Fibroblast of skin of scalp (primary cell): Measurements from ENCODE around the gene SHMT1.
A peak's percentile ranks its signal among the peaks of the same experiment; 100 is the strongest.
"Not testable (repeated sequence)": the region's sequence is repeated elsewhere in the genome, so short reads cannot be mapped to it uniquely, and the experiment has no call there.

ENCODE experiments used
- DNase-seq: peaks from one replicate; pipeline ENCODE4 v3.0.0-alpha.2; 2013

The SHMT1 gene

DNA sequence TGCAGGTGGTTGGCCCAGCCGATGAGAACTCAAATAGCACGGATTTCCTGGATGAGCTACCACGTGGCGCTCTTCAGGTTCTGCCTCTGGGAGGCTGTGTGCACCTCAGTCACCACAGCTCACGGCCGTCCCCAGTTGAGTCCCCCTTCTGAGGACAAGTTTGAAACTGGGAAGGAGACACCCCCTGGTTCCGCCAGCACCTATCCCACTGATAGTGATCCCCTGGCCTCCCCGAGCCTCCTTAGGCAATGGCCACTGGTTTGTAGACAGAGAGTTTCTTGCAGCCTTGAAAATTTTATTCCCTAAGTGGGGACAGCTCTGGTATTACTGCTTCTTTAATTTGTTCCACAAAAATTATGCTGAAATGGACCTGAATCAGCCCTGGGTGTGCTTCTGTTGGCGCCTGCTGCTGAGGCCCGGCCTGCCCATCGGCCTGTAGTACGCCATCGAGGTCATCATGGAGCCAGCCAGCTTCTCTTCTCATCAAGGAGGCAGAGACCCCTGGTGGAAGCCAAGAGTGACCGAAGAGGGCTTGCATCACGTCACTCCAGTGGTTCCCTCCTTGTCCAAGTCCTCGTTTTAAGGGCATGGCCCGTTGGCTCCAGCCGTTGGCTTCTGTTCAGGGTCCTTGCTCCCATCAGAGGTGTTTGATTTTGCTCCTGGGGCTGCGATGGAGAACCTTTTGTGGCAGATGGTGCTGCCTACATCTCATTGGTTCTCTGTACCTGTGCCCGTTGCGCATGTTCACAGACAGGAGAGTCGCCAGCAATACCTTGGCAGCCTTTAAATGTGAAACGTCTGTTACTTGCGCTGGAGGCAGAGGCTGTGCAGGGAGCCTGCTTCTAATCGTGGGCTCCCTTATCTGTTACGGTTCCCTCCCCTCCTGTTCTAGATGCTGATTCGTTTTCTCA, 39.0 kb downstream of the SHMT1 start:
- DNase-seq, result no peak

DNA sequence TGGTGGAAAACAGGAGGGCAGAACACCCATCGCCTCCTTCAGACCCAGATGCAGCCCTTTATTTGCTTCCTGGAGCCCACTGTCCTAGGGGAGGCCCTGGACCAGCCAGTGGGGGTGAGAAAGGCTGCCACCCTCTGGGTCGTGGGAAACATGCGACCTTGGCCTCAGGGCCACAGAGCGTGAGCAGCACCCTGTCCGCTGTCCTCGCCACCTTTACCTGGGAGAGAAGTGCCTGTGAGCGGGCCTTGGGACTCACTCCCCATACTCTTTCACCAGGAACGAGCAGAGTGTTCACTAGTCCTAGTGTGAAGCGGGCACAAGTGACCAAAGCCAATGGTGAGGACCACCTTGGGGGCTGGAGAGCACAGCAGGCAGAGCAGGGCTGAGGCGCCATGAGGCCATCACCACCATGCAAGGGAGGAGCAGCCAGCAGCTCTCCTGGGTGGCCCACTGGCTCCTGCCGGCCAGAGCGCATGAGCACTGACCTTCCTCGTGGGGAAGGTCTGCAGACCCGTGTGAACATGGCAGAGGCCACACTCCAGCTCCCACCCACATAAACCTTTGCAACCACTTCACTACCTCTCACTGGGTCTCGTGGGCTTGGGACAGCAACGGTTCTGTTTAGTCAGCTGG, 39.7 kb downstream of the SHMT1 start:
- DNase-seq, result no peak

DNA sequence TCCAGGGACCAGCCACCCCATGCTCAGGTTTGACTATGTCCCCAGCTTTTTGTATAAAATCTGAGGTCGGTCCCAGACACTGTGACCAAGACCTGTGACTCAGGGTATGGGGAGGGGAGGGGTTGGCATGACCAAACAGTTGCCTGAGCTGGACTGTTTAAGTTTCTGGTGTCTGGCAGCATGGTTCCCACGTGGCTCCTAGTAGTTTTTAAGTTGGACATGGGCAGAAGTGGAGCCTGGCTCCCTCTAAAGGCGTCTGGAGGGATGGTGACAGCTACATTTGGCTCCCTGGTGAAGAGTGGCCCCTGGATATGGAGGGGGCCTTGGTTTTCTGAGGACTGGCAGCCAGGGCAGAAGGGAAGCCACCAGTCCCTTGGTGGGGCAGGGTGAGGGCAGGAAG, 40.3 kb downstream of the SHMT1 start:
- no peak for DNase-seq

DNA sequence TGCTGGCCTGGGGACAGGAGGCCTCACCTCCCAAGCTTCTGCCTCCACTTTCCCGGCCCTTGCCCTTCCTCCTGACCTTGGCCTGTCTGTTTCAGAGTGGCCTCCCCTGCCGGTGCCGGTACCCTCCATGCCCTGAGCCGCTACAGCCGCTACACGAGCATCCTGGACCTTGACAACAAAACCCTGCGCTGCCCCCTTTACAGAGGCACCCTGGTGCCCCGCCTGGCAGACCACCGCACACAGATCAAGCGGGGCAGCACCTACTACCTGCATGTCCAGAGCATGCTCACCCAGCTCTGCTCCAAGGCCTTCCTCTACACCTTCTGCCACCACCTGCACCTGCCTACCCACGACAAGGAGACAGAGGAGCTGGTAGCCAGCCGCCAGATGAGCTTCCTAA, 40.8 kb downstream of the SHMT1 start:
- DNase-seq, result no peak

DNA sequence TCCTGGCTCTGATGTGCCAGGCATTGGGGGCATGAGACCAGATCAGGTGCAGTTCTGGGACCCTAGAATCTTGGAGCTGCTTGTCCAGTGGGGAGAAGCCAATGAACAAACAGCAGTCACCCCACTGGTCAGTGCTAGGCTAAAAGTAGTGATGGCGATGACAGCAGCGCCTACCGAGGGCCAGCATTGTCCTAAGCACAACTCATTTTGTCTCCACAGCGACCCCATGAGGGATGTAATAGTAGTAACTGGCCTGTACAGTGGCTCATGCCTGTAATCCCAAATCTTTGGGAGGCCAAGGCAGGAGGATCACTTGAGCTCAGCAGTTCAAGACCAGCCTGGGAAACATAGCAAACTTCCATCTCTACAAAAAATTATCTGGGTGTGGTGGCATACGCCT, 42.0 kb downstream of the SHMT1 start:
- DNase-seq, result peak; percentile 22

DNA sequence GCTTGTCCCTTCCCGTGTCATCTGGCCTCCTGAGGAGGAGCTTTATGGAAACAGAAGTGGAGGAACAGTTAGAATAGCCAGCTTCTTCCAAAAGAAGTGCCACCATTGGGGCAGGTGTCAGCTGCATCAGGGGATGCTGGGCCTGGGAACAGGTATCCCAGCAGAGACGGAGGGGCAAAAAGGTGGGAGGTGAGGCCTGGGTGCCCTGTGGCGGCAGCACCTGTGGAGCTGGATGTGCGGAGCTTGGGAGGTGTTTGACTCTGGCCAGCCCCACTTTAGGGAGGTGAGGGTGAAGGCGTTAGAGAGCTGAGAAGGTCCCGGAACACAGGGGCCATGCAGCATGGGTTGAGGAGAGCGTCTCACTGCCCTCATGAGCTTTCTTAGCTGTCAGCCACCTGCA, 43.0 kb downstream of the SHMT1 start:
- no peak for DNase-seq

DNA sequence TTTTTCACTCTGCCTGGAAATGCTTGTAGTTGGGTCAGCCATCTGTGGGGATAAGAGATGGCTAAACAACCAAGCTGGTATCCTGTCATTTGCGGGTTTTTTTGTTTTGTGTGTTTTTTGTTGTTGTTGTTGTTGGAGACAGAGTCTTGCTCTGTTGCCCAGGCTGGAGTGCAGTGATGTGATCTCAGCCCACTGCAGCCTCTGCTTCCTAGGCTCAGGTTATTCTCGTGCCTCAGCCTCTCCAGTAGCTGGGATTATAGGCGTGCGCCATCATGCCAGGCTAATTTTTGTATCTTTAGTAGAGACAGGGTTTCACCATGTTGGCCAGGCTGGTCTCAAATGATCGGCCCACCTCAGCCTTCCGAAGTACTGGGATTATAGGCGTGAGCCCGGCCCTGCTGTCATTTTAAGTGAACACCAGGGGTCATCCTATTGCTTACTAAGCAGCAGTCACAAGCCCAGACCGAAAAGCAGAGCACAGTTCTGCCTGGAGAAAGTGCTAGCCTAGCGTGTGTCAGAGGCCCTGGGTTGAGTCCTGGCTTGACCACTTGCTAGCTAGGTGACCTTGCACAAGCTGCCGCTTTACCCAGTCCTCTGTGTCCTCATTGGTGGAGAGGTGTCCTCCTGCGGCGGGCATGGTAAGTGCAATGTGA, 43.6 kb downstream of the SHMT1 start:
- peak; percentile 59 for DNase-seq

DNA sequence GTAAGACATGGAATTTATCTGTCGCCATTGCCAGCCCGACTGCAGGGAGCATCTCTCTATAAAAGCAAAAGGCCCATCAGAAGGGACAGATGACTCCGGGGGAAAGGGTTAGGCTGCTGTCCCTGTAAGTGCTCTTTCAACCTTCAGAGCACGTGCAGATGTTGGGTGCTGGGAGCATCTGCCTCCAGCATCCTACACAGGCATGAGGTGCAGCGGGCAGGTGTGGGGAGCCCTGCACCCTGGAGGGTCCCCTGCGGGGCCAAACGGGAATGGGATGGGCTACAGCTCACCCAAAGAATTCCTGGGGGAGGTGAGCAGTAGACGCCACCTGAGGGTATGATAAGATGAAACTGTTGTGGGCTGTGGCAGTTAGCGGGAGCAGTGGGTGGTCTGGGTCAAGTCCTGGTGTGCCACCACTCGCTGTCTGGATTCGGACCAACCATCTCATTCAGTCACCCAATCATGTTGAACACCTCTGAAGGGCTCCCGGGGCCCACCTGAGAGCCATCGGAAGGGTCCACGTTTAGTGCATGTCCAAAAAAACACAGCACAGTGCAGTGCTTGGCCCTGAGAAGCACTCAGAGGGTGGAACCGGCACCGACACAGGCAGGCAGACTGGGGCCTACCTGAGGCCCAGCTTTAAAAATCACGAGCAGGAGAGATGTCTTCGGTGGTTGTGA, 44.4 kb downstream of the SHMT1 start:
- DNase-seq, result no peak

DNA sequence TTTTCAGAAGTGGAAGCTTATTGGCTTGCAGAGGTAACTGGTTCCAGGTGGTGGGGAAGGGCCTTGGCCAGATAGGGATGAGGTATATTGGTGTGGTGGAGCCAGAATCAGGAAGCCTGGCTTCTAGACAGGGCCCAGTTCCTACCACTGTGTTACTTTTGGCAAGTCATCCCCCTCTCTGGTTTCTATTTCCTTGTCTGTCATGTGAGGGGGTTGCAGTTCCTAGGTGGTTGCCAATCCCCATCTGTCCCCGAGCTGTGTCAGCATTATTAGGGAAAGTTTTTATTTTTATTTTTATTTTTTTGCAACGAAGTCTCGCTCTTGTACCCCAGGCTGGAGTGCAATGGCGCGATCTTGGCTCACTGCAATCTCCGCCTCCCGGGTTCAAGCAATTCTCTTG, 45.2 kb downstream of the SHMT1 start:
- DNase-seq, result no peak

DNA sequence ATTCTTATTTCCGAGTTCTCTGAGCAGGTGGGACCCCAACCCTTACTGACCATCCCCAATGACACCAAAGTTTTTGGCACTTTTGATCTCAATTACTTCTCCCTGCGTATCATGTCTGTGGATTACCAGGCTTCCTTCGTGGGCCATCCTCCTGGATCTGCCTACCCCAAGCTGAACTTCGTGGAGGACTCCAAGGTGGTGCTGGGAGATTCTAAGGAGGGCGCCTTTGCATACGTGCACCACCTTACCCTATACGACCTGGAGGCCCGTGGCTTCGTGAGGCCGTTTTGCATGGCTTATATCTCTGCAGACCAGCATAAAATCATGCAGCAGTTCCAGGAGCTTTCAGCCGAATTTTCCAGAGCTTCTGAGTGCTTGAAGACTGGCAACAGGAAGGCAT, 47.4 kb downstream of the SHMT1 start:
- DNase-seq, result no peak

DNA sequence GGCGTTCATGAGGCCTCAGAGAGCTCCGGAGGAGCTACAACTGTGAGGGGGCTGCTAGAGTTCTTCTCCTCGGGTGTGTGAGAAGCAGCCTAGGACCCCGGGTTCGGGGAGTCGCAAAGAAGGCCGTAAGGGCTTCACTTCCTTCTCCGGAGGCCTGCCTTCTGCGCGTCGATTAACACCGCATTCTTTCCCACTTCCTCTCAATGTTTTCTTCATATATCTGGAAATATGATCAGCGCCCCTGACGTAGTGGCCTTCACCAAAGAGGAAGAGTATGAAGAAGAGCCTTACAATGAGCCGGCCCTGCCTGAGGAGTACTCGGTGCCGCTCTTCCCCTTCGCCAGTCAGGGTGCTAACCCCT, 47.8 kb downstream of the SHMT1 start:
- no peak for DNase-seq

DNA sequence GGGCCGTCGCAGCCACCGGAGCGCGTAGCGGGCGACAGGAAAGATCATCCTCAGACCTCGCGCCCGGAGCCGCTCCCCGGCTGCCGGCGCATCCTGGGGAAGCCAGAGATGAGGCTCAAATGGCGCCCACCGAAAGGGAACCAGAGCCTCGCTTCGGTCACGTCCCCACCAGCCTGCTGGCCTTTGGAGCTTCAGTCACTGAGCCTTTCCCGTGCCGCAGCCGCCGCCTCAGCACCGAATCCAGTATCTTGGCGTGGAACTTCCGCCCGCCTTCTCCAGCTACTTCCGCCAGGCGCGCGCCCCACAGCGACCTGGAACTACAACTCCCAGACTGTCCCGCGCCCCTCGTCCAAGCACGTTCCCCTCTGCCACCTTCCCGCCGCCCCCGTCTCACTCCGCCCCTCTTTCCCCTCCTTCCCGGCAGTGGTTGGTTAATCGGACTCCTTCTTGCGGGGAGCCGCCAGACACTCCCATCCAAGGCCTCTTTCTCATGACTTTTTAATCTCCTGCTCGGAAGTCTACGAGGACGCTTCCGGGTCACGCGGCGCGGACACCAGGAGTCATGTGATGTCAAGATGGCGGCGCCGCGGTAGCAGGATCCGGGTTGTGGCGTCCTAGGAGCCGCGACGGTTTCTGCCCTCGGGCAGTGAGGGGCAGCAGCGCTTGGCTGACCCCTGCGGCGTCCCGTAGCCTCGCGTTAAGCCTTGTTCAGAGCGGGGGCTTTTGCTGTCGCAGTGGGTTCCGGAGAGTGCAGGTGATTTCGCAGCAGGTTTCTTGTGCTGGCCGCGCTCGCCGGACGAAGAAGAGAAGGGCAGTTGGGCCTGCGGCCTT, 48.4 kb downstream of the SHMT1 start, which contains the start of the genes SMCR8 and TOP3A:
Gene SMCR8, plus strand, starts transcription at position 563 of the 831 bp plus-strand sequence. CDS start 497 bp downstream, outside the sequence.
Gene TOP3A, minus strand, starts transcription at position 264 of the 831 bp plus-strand sequence. Its CDS starts 216 bp downstream, at position 48.
- DNase-seq, result peak; percentile 99

DNA sequence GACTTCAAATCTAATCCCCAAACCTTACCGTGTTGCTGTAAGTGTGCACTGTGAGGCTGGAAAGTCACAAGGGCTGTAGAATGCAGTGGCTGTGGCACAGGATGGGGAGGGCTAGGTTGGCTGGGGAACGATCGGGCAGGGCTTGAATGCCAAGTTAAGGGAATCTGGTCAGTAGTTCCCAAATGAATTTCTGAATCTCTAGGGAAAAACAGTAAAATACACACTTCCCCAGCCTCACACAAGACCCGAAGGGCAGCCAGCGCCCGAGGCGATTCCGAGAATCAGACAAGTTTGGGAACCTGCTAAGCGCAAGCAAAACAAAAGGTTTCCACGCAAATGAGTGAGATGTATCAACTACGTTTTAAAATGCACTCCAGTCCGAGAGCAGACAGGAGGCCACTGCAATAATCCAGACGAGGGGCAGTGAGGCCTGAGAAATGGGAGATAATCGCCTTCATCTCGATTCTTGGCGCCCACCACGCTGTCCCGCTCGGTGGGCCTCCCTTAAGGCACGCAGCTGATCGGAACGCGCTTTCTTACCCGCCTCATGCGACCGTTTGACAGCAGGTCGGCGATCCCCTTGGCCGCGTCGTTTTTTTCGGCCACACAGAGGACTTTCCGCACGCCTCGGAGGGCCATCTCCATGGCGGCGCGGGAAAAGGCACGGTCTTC, 49.2 kb downstream of the SHMT1 start:
- no peak for DNase-seq

DNA sequence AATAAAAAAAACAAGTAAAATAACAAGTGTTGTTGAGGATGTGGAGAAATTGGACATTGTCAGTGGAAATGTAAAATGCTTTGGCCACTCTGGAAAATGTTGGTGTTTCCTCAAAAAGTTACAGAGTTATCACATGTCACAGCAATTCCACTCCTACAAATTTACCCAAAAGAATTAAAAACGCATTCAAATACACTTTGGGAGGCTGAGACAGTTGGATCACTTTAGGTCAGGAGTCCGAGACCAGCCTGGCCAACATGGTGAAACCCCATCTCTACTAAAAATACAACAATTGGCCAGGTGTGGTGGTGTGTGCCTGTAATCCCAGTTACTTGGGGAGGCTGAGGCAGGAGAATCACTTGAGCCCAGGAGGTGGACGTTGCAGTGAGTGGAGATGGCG, 54.1 kb downstream of the SHMT1 start:
- no peak for DNase-seq

DNA sequence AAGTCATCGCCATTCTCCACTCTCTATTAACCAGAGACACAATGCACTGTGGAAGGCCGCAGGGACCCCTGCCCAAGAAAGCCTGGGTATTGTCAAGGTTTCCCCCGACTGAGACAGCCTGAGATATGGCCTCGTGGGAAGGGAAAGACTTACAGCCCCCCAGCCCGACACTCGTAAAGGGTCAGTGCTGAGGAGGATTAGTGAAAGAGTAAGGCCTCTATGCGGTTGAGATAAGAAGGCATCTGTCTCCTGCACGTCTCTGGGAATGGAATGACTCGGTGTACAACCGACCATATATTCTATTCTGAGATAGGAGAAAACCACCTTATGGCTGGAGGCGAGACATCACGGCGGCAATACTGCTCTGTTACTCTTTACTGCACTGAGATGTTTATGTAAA, 60.1 kb downstream of the SHMT1 start:
- not testable (repeated sequence) for DNase-seq

DNA sequence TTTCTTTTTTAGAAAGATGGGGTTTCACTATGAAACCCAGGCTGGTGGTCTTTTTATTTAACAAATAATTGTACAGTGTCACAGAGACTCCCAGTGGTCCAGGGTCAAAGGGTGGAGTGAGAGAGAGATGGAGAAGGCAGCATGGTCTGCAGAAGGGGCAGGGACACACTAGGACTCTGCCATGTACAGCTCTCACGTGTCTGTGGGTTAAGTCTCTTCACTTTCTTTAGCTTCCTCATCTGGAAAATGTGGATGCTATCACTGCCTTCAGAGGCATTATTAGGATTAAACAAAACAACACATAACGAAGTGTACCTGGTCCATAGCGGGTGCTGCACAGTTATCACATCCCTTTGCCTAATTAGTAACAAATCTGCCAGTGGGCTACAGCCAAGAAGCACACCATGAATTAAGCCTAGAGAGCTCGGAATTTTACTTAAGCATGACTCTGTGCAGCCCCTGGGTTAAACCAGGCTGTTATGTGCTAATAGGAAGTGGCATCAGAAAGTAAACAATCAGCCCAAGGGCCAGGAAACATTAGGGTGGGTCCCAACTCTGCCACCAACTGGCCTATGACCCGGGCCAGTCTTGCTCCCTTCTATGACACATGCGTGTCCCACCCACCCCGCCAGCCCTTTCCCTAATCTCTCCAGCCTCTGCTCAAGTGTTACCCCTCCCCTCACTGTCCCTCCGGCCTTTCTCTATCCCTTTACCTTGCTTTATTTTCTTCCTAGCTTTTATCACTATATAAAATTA, 62.4 kb downstream of the SHMT1 start:
- no peak for DNase-seq

DNA sequence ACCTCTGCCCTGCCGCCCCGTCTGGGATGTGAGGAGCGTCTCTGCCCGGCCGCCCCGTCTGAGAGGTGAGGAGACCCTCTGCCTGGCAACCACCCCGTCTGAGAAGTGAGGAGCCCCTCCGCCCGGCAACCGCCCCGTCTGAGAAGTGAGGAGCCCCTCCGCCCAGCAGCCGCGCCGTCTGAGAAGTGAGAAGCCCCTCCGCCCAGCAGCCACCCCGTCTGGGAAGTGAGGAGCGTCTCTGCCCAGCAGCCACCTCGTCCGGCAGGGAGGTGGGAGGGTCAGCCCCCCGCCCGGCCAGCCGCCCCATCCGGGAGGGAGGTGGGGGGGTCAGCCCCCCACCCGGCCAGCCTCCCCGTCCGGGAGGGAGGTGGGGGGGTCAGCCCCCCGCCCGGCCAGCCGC, 65.3 kb downstream of the SHMT1 start:
- DNase-seq, result not testable (repeated sequence)

DNA sequence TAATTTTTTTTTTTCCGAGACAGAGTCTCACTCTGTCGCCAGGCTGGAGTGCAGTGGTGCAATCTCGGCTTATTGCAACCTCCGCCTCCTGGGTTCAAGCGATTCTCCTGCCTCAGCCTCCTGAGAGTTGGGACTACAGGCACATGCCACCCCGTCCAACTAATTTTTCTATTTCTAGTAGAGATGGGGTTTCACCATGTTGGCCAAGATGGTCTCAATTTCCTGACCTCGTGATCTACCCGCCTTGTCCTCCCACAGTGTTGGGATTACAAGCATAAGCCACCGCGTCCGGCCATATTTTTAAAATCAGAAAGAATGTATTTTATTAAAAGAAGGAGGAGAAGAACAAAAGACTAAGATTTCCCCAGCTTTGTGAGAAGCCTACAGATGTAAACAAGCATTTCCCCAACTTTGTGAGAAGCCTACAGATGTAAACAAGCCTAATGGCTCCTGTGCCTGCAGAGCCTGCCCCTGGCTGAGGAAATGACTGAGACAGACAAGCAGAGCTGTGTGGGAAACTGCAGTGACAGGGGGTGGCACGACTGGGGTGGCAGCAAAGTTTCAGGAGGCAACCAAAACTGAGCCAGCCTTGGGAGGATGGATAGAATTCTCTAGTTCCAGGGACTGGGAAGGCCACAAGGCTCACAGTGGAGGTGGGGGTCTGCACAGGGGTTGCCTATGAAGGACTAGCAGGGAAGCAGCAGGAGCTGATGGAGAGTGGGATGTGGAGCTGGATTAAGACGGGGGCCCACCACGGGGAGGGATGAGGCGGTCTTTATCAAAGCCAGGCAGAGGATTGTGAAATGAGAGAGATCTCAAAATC, 71.4 kb downstream of the SHMT1 start:
- DNase-seq, result no peak

DNA sequence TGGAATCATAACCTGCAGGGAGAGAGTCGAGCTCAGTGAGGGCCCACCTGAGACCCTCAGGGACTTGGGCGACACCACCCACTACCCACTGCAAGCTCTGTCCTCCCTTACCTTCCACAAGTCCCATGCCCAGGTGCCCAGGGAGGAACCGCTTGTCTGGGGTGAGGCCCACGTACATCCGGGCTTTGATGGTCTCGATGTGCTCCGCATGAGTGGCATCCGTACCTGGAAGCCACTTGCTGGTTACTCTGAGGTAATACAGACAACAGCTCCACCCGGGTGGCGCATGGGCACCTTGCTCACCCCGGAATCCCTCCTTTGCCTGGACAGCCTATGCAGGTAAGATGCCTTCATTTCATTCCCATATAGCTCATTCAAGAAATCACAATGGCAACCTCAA, 78.1 kb downstream of the SHMT1 start:
- no peak for DNase-seq

DNA sequence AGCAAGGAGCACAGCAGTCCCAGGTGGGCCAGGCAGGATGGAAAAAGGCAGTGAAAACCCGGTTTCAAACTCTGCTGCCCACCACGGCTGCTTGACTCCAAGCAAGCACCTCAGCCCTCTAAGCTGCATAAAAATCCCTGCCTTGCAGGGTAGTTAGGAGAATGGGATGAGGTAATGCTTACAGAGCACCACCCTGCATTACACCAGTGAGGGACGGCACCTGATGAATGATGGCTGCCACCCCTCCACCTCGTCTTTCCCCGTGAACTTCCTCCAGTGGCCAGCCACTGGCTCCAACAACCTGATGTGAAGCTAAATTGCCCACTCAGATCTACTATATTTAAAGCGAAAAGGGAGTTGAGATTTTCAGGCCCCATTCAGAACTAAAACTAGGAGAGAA, 81.6 kb downstream of the SHMT1 start:
- no peak for DNase-seq
